CD4-positive, alpha-beta T cell treated with Interleukin-1 beta for 1 hour (primary cell): ENCODE results near the gene SYTL3.
"Not testable (repeated sequence)": the region's sequence is repeated elsewhere in the genome, so short reads cannot be mapped to it uniquely, and the experiment has no call there.

Source experiments
- DNase-seq, 2 donors: peaks; one replicate each; pipeline ENCODE4 v3.0.0-alpha.2; 2020 to 2022

The SYTL3 gene

GRCh38 chr6:158622545-158623190 lies 27.2 kb upstream of the SYTL3 start:
- no peak for DNase-seq

GRCh38 chr6:158624684-158625682 lies 24.9 kb upstream of the SYTL3 start:
- no peak for DNase-seq

GRCh38 chr6:158625881-158626305 lies 24.0 kb upstream of the SYTL3 start:
- no peak for DNase-seq

GRCh38 chr6:158626360-158627167 lies 23.3 kb upstream of the SYTL3 start:
- DNase-seq, result no peak

GRCh38 chr6:158627168-158627939 lies 22.5 kb upstream of the SYTL3 start:
- no peak for DNase-seq

- DNase-seq, result no peak
These were observed 22.0 kb upstream of the SYTL3 start for GRCh38 chr6:158627940-158628211.

GRCh38 chr6:158628542-158628941 lies 21.3 kb upstream of the SYTL3 start:
- no peak for DNase-seq

GRCh38 chr6:158629367-158630221 lies 20.3 kb upstream of the SYTL3 start:
- DNase-seq, result peak; percentile 31 to 37

- DNase-seq, result no peak
These were observed 18.8 kb upstream of the SYTL3 start for GRCh38 chr6:158630938-158631616.

GRCh38 chr6:158631678-158632537 lies 17.9 kb upstream of the SYTL3 start:
- DNase-seq, result peak in 1 of 2 donors; percentile 66

- not testable (repeated sequence) for DNase-seq
These were observed 17.2 kb upstream of the SYTL3 start for GRCh38 chr6:158632538-158633119.

GRCh38 chr6:158633127-158633526 lies 16.7 kb upstream of the SYTL3 start:
- DNase-seq, result no peak

- peak in 1 of 2 donors; percentile 36 for DNase-seq
These were observed 15.0 kb upstream of the SYTL3 start for GRCh38 chr6:158634695-158635426.

GRCh38 chr6:158635427-158636073 lies 14.3 kb upstream of the SYTL3 start:
- no peak for DNase-seq

- DNase-seq, result no peak
These were observed 13.1 kb upstream of the SYTL3 start for GRCh38 chr6:158636778-158637177.

GRCh38 chr6:158638324-158638854 lies 11.5 kb upstream of the SYTL3 start:
- no peak for DNase-seq

GRCh38 chr6:158639056-158639455 lies 10.8 kb upstream of the SYTL3 start:
- no peak for DNase-seq

GRCh38 chr6:158640519-158640918 lies 9.3 kb upstream of the SYTL3 start:
- no peak for DNase-seq
